RWPE2 (cell line): ENCODE data around the gene DHX30.

Experiments used
- ATAC-seq: fragments of 200-7000 bp; cut with Tn5 transposase; 3 replicates; pipeline ENCODE4 v1.9.1; 2021; ENCODE audit warnings: low read depth
- DNase-seq: peaks from one replicate; pipeline ENCODE4 v3.0.0-alpha.2; 2020; ENCODE audit warnings: low spot score
- H3K27ac ChIP-seq: fragments of 450-650 bp; 2 replicates; pipeline ENCODE4 v1.5.1; 2017; ENCODE audit warnings: mild to moderate bottlenecking; ENCODE audit not compliant: poor library complexity, severe bottlenecking
- H3K27me3 ChIP-seq: fragments of 250-450 bp; sonication (Bioruptor Pico); 2 replicates; pipeline ENCODE4 v1.5.1; 2021; ENCODE audit warnings: mild to moderate bottlenecking, moderate library complexity; ENCODE audit not compliant: insufficient read depth, poor library complexity, severe bottlenecking
- H3K36me3 ChIP-seq: fragments of 250-450 bp; sonication (Bioruptor Pico); 2 replicates; pipeline ENCODE4 v1.5.1; 2020; ENCODE audit warnings: low read depth, mild to moderate bottlenecking, moderate library complexity
- H3K4me1 ChIP-seq: fragments of 250-450 bp; sonication (Bioruptor Pico); 2 replicates; pipeline ENCODE4 v1.5.1; 2021; ENCODE audit warnings: mild to moderate bottlenecking, moderate library complexity; ENCODE audit not compliant: insufficient read depth, poor library complexity, severe bottlenecking
- H3K4me3 ChIP-seq: fragments of 250-450 bp; sonication (Bioruptor Pico); 2 replicates; pipeline ENCODE4 v1.5.1; 2021; ENCODE audit warnings: mild to moderate bottlenecking, moderate library complexity; ENCODE audit not compliant: severe bottlenecking
- H3K9me3 ChIP-seq: fragments of 250-450 bp; sonication (Bioruptor Pico); 2 replicates; pipeline ENCODE4 v1.5.1; 2021; ENCODE audit warnings: mild to moderate bottlenecking, moderate library complexity; ENCODE audit not compliant: severe bottlenecking
- TF ChIP-seq, protein P1 (sequence below): fragments of 450-650 bp; IDR thresholded peaks from one replicate; pipeline ENCODE4 v1.5.1; 2017; ENCODE audit warnings: mild to moderate bottlenecking, moderate library complexity; ENCODE audit not compliant: poor library complexity, severe bottlenecking

The DHX30 gene

DNA sequence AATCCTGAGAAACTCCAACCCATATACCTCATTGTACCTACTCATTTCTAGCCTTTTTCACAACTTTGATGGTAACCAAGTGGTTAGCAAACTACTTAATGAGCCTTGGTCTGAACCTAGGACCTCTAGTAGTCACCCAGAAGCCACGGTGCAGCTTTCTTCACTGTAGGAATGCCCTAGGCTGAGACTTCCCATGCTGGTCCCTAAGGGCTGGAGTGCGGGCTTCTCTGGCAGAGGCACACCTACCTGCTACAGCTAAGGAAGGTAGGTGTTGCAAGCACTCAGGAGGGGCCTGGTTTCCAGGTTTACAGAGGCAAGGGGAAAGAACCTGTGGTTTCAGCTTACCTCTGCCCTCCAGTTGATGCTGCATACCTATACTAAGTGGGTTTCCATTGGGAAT, 65.4 kb downstream of the DHX30 start:
- peaks cover 83% of the 10 kb centered on the region for H3K36me3 ChIP-seq
- H3K4me3 ChIP-seq = no peak overlapping the region
- H3K27ac ChIP-seq = no peak overlapping the region
- no peaks in the 10 kb centered on the region for H3K4me1 ChIP-seq
- H3K9me3 ChIP-seq = no peaks in the 10 kb centered on the region
- ATAC-seq = no peak
- H3K27me3 ChIP-seq = no peaks in the 10 kb centered on the region
- DNase-seq = no peak
- TF ChIP-seq, protein P1, sequence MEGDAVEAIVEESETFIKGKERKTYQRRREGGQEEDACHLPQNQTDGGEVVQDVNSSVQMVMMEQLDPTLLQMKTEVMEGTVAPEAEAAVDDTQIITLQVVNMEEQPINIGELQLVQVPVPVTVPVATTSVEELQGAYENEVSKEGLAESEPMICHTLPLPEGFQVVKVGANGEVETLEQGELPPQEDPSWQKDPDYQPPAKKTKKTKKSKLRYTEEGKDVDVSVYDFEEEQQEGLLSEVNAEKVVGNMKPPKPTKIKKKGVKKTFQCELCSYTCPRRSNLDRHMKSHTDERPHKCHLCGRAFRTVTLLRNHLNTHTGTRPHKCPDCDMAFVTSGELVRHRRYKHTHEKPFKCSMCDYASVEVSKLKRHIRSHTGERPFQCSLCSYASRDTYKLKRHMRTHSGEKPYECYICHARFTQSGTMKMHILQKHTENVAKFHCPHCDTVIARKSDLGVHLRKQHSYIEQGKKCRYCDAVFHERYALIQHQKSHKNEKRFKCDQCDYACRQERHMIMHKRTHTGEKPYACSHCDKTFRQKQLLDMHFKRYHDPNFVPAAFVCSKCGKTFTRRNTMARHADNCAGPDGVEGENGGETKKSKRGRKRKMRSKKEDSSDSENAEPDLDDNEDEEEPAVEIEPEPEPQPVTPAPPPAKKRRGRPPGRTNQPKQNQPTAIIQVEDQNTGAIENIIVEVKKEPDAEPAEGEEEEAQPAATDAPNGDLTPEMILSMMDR = no peak

- ATAC-seq = no peak
- no peaks in the 10 kb centered on the region for H3K27me3 ChIP-seq
- H3K36me3 ChIP-seq = peaks cover 93% of the 10 kb centered on the region
Observed at GRCh38 chr3:47870156-47870555, 67.2 kb downstream of the DHX30 start.

GRCh38 chr3:47870702-47871260, 67.8 kb downstream of the DHX30 start:
- H3K27me3 ChIP-seq = no peaks in the 10 kb centered on the region
- DNase-seq = no peak
- no peaks in the 10 kb centered on the region for H3K4me1 ChIP-seq
- ATAC-seq = no peak
- H3K9me3 ChIP-seq = no peaks in the 10 kb centered on the region
- no peak overlapping the region for H3K27ac ChIP-seq
- H3K4me3 ChIP-seq = no peak overlapping the region
- TF ChIP-seq, protein P1 = no peak
- H3K36me3 ChIP-seq = peaks cover 96% of the 10 kb centered on the region

More at GRCh38 chr3:47870156-47870555, 67.2 kb downstream of the DHX30 start:
- Histone ChIP-seq H3K4me1 (no peaks in the 10 kb centered on the region), H3K9me3 (no peaks in the 10 kb centered on the region), H3K27ac (no peak overlapping the region), H3K4me3 (no peak overlapping the region)
- TF ChIP-seq, protein P1 = no peak
- DNase-seq = no peak

GRCh38 chr3:47871389-47871788, 68.5 kb downstream of the DHX30 start:
- TF ChIP-seq, protein P1 = no peak
- Histone ChIP-seq H3K9me3 (no peaks in the 10 kb centered on the region), H3K27ac (no peak overlapping the region), H3K36me3 (peaks cover 94% of the 10 kb centered on the region), H3K27me3 (no peaks in the 10 kb centered on the region), H3K4me3 (no peak overlapping the region), H3K4me1 (no peaks in the 10 kb centered on the region)
- ATAC-seq (no peak), DNase-seq (no peak)

DNA sequence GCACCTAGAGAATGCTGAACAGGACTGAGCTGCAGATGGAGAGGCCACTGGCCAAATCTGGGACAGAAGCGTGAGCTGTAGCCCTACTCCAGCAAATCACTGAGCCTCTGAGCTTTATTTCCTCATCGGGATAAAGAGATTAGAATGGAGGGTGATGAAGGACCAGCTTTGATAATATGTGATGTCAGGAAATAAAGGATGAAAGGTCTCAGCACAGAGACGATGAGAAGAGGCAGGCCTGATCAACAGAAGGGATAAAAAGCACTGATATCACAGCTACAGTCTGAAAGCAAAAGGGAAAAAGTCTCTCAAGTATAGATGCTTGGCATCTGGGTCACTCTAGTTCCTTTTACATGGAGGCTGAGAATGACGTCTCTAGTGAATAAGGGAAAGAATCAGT, 70.0 kb downstream of the DHX30 start:
- peaks cover 96% of the 10 kb centered on the region for H3K36me3 ChIP-seq
- DNase-seq (no peak), ATAC-seq (no peak)
- H3K4me1 ChIP-seq = no peaks in the 10 kb centered on the region
- no peaks in the 10 kb centered on the region for H3K9me3 ChIP-seq
- TF ChIP-seq, protein P1 = no peak
- no peaks in the 10 kb centered on the region for H3K27me3 ChIP-seq
- H3K4me3 ChIP-seq = no peak overlapping the region
- no peak overlapping the region for H3K27ac ChIP-seq
